Liver (tissue), 3 donors: Measurements from ENCODE around the gene PSPN.

ENCODE experiments used
- FOXA2 ChIP-seq: IDR thresholded peaks from 2 replicates; pipeline ENCODE4 v1.6.1; 2016; ENCODE audit warnings: antibody characterized with exemption
- GABPA ChIP-seq, 2 donors: IDR thresholded peaks in 1 of 2; conservative IDR thresholded peaks in 1 of 2; 2 replicates each; pipeline ENCODE4 v1.6.1; 2016; ENCODE audit warnings: antibody characterized with exemption in 2 of 2, mild to moderate bottlenecking in 1 of 2, moderate library complexity in 1 of 2
- JUND ChIP-seq, 2 donors: IDR thresholded peaks; 2 replicates each; pipeline ENCODE4 v1.6.1; 2016; ENCODE audit warnings: antibody characterized with exemption in 2 of 2
- NR2F2 ChIP-seq: IDR thresholded peaks from 2 replicates; pipeline ENCODE4 v1.6.1; 2016; ENCODE audit warnings: antibody characterized with exemption
- RAD21 ChIP-seq, 2 donors: IDR thresholded peaks; 2 replicates each; pipeline ENCODE4 v1.6.1; 2016; ENCODE audit warnings: antibody characterized with exemption in 2 of 2, mild to moderate bottlenecking in 2 of 2
- SP1 ChIP-seq: IDR thresholded peaks from 2 replicates; pipeline ENCODE4 v1.6.1; 2018; ENCODE audit warnings: antibody characterized with exemption, mild to moderate bottlenecking
- TAF1 ChIP-seq: conservative IDR thresholded peaks from 2 replicates; pipeline ENCODE4 v1.6.1; 2016; ENCODE audit warnings: antibody characterized with exemption, mild to moderate bottlenecking
- YY1 ChIP-seq: IDR thresholded peaks from 2 replicates; pipeline ENCODE4 v1.6.1; 2016; ENCODE audit warnings: antibody characterized with exemption, mild to moderate bottlenecking
- TF ChIP-seq, protein P1 (sequence below): fragments of 150-350 bp; IDR thresholded peaks from 2 replicates; pipeline ENCODE4 v1.5.1; 2017; ENCODE audit warnings: improper control_type of control experiment, low read depth, low read length; ENCODE audit not compliant: missing input control
- TF ChIP-seq, protein P2 (sequence below): IDR thresholded peaks from 2 replicates; pipeline ENCODE4 v1.6.1; 2016; ENCODE audit warnings: antibody characterized with exemption, mild to moderate bottlenecking
- TF ChIP-seq, protein P3 (sequence below): IDR thresholded peaks from 2 replicates; pipeline ENCODE4 v1.6.1; 2016; ENCODE audit warnings: antibody characterized with exemption
- TF ChIP-seq, protein P4 (sequence below): IDR thresholded peaks from 2 replicates; pipeline ENCODE4 v1.6.1; 2016; ENCODE audit warnings: antibody characterized with exemption
- donor health status: healthy.
- donor health status: healthy.

DNA sequence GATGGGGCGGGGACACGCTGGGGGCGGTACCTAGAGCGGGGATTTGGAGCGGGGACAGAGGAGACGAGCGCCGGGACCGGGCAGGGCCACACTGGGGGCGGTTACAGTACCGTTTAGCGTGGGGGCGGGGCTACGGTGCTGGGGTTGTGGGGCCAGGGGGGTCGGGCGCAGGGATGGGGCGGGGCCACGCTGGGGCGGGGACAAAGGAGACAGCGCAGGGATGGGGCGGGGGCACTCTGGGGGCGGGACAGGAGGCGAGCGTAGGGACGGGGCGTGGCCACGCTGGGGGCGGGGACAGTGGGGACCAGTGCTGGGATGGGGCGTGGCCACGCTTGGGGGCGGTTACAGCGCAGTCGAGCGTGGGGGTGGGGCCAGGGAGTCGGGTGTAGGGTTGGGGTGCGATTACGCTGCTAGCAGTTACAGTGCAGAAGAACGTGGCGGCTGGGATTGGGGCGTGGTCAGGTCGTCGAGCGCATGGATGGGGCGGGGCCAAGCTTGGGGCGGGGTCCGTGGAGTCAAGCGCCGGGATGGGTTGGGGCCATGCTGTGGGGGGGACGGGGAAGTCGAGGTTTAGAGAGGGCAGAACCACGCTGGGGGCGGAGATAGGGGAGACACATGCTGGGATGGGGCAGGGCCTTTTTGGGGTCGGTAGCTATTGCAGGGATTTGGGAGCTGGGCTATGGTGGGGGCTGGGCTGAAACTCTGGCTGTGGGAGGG, 2.5 kb downstream of the PSPN start:
- TF ChIP-seq, protein P1, sequence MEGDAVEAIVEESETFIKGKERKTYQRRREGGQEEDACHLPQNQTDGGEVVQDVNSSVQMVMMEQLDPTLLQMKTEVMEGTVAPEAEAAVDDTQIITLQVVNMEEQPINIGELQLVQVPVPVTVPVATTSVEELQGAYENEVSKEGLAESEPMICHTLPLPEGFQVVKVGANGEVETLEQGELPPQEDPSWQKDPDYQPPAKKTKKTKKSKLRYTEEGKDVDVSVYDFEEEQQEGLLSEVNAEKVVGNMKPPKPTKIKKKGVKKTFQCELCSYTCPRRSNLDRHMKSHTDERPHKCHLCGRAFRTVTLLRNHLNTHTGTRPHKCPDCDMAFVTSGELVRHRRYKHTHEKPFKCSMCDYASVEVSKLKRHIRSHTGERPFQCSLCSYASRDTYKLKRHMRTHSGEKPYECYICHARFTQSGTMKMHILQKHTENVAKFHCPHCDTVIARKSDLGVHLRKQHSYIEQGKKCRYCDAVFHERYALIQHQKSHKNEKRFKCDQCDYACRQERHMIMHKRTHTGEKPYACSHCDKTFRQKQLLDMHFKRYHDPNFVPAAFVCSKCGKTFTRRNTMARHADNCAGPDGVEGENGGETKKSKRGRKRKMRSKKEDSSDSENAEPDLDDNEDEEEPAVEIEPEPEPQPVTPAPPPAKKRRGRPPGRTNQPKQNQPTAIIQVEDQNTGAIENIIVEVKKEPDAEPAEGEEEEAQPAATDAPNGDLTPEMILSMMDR: no peak
- TF ChIP-seq RAD21 (IDR thresholded peaks at IDR 0.05) (no peak), YY1 (no peak), SP1 (peak; percentile 47), FOXA2 (no peak), JUND (IDR thresholded peaks at IDR 0.05) (no peak), NR2F2 (no peak), GABPA (IDR thresholded peaks at IDR 0.05 in 1 of 2, conservative IDR thresholded peaks at IDR 0.05 in 1 of 2) (no peak), TAF1 (no peak)
- TF ChIP-seq, protein P2, sequence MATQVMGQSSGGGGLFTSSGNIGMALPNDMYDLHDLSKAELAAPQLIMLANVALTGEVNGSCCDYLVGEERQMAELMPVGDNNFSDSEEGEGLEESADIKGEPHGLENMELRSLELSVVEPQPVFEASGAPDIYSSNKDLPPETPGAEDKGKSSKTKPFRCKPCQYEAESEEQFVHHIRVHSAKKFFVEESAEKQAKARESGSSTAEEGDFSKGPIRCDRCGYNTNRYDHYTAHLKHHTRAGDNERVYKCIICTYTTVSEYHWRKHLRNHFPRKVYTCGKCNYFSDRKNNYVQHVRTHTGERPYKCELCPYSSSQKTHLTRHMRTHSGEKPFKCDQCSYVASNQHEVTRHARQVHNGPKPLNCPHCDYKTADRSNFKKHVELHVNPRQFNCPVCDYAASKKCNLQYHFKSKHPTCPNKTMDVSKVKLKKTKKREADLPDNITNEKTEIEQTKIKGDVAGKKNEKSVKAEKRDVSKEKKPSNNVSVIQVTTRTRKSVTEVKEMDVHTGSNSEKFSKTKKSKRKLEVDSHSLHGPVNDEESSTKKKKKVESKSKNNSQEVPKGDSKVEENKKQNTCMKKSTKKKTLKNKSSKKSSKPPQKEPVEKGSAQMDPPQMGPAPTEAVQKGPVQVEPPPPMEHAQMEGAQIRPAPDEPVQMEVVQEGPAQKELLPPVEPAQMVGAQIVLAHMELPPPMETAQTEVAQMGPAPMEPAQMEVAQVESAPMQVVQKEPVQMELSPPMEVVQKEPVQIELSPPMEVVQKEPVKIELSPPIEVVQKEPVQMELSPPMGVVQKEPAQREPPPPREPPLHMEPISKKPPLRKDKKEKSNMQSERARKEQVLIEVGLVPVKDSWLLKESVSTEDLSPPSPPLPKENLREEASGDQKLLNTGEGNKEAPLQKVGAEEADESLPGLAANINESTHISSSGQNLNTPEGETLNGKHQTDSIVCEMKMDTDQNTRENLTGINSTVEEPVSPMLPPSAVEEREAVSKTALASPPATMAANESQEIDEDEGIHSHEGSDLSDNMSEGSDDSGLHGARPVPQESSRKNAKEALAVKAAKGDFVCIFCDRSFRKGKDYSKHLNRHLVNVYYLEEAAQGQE: peak; percentile 7
- TF ChIP-seq, protein P3, sequence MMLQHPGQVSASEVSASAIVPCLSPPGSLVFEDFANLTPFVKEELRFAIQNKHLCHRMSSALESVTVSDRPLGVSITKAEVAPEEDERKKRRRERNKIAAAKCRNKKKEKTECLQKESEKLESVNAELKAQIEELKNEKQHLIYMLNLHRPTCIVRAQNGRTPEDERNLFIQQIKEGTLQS: no peak
- TF ChIP-seq, protein P4, sequence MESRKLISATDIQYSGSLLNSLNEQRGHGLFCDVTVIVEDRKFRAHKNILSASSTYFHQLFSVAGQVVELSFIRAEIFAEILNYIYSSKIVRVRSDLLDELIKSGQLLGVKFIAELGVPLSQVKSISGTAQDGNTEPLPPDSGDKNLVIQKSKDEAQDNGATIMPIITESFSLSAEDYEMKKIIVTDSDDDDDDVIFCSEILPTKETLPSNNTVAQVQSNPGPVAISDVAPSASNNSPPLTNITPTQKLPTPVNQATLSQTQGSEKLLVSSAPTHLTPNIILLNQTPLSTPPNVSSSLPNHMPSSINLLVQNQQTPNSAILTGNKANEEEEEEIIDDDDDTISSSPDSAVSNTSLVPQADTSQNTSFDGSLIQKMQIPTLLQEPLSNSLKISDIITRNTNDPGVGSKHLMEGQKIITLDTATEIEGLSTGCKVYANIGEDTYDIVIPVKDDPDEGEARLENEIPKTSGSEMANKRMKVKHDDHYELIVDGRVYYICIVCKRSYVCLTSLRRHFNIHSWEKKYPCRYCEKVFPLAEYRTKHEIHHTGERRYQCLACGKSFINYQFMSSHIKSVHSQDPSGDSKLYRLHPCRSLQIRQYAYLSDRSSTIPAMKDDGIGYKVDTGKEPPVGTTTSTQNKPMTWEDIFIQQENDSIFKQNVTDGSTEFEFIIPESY: no peak
